ENCODE results near the gene SNRPD2.

Gene SNRPD2

DNA sequence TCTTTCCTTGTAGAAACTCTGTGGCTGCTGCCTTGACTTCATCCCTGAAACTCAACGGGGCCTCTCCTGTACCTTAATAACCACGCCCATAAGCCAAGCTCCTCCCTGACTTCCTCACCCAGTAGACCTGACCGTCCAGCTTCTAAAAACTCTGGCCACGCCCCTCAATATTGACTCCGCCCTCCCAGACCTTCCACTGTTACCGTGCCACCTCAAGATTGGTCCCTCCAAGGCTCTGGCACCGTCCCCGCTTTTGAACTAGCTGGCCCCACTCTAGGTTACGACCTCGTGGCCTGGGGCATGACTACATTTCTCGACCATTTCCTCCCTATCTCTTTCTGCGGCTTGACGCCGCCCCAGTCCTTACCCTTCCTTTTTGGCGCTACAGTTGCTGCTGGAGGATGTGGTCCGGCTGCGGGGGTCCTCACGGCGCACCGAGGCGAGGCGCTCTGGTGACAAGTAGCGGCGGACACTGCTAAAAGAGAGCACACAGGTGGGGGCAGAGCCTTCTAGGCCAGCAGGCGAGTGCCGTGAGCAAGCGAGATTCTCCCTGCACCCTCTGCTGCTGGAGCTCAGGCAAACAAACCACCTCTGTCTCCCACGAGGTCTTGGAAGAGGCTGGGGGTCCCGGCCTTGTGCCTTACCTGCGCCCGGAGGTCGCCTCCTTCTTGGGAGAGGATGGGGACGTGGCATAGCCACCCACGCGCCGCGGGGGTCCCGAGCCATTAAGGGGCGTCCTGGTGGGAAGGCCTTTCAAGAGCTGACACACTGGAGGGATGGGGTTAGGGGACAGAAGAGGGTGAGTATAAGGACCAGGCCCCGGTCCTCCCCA lies 50.3 kb downstream of the SNRPD2 start:
- no peak; the same call in 1 of the 2 replicates for TF ChIP-seq CTCF (conservative IDR thresholded peaks at IDR 0.05; ENCODE audit: low read length)
- DNase-seq (ENCODE audit: low read depth) = peak; percentile 48
- peak overlapping the region; percentile 48 for H3K4me3 ChIP-seq (ENCODE audit: low read length)

GRCh38 chr19:45640849-45641273 lies 50.9 kb downstream of the SNRPD2 start:
- no peak overlapping the region; the same call in 1 of the 2 replicates for H3K4me3 ChIP-seq (ENCODE audit: low read length)
- no peak for TF ChIP-seq CTCF (conservative IDR thresholded peaks at IDR 0.05; ENCODE audit: low read length)
- no peak for DNase-seq (ENCODE audit: low read depth)

GRCh38 chr19:45638930-45639729 lies 52.6 kb downstream of the SNRPD2 start, which contains the start of gene EML2:
EML2 (minus strand) TSS chr19:45639397; CDS start chr19:45639376, 21 bp downstream.
- peak; percentile 44 for TF ChIP-seq CTCF (conservative IDR thresholded peaks at IDR 0.05; ENCODE audit: low read length)
- H3K4me3 ChIP-seq (ENCODE audit: low read length) = peak within 1 kb of the TSS; percentile 81
- DNase-seq (ENCODE audit: low read depth) = peak; percentile 16

GRCh38 chr19:45637890-45638667 lies 53.7 kb downstream of the SNRPD2 start:
- peak; percentile 43 for DNase-seq (ENCODE audit: low read depth)
- peak overlapping the region; percentile 81 for H3K4me3 ChIP-seq (ENCODE audit: low read length)
- TF ChIP-seq CTCF (conservative IDR thresholded peaks at IDR 0.05; ENCODE audit: low read length) = no peak

Measured in AG10803 (cell line).